ENCODE data around the gene CYP27B1. TPM values are rescaled to one million over a fixed set of nuclear protein-coding genes. Genes with fewer than 3 reads are reported as not detected.

Gene CYP27B1
- total and polyA plus RNA-seq, 10 of the 15 experiments (the other 5 are each of a cell fraction or from before 2014, with no cell fraction given): 0.10 to 2.7 (median 1.1) TPM

DNA sequence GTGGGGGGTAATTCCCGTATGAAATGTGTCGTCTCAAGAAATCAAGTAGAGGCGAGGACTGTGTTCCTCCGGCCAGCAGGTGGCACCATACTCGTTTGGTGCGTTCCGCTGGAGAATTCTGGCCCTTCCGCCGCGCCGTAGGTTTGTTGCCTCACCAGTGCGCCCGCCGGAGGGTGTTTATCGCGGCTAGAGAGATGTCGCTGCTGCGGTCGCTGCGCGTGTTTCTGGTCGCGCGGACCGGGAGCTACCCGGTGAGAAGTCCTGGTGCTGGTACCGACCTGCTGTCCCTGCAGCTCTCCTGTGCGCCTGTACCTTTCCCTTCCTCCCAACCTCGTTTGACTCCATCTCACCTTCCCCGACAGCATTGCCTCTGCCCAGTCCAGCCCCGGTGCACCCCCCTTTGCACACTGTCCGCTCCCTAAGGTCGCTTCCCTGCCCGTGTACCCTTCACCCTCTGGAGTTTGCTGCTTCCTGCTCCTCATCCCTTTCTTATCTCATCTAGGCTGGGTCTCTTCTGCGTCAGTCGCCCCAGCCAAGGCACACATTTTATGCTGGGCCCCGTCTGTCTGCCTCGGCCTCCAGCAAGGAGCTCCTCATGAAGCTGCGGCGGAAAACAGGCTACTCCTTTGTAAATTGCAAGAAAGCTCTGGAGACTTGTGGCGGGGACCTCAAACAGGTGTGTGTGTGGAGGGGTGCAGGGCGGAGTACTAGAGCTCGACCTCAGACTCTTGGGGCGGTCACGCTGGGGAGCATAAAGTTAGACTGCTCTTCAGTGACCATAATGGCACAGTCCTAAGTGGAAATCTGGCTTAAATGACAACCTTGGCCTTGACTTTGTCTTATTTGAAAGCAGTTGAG lies 16.0 kb upstream of the CYP27B1 start, which contains the start of gene TSFM (continued):
- TF ChIP-seq MLLT1 (IDR thresholded peaks at IDR 0.05) (peak; percentile 76; the same call in 1 of the 2 replicates), DPF2 (IDR thresholded peaks at IDR 0.05) (no peak), SKIL (IDR thresholded peaks at IDR 0.05; ENCODE audit: low read depth, poor library complexity, severe bottlenecking) (no peak), ZNF274 (IDR thresholded peaks at IDR 0.05; ENCODE audit: insufficient read depth, insufficient read length) (no peak), BCL3 (IDR thresholded peaks at IDR 0.05; ENCODE audit: borderline replicate concordance, insufficient read depth, low read depth, low read length, poor library complexity, severe bottlenecking) (no peak), CEBPZ (IDR thresholded peaks at IDR 0.05; ENCODE audit: low read depth, low read length) (no peak; the same call in 1 of the 2 replicates), RB1 (IDR thresholded peaks at IDR 0.05; ENCODE audit: borderline replicate concordance) (peak; percentile 80), RFX5 (IDR thresholded peaks at IDR 0.05; ENCODE audit: low read depth, low read length) (no peak), SIN3A (IDR thresholded peaks at IDR 0.05; ENCODE audit: low read depth, low read length) (peak; percentile 88)
- TF ChIP-seq, protein P1, sequence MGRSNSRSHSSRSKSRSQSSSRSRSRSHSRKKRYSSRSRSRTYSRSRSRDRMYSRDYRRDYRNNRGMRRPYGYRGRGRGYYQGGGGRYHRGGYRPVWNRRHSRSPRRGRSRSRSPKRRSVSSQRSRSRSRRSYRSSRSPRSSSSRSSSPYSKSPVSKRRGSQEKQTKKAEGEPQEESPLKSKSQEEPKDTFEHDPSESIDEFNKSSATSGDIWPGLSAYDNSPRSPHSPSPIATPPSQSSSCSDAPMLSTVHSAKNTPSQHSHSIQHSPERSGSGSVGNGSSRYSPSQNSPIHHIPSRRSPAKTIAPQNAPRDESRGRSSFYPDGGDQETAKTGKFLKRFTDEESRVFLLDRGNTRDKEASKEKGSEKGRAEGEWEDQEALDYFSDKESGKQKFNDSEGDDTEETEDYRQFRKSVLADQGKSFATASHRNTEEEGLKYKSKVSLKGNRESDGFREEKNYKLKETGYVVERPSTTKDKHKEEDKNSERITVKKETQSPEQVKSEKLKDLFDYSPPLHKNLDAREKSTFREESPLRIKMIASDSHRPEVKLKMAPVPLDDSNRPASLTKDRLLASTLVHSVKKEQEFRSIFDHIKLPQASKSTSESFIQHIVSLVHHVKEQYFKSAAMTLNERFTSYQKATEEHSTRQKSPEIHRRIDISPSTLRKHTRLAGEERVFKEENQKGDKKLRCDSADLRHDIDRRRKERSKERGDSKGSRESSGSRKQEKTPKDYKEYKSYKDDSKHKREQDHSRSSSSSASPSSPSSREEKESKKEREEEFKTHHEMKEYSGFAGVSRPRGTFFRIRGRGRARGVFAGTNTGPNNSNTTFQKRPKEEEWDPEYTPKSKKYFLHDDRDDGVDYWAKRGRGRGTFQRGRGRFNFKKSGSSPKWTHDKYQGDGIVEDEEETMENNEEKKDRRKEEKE (IDR thresholded peaks at IDR 0.05): no peak
- TF ChIP-seq, protein P2, sequence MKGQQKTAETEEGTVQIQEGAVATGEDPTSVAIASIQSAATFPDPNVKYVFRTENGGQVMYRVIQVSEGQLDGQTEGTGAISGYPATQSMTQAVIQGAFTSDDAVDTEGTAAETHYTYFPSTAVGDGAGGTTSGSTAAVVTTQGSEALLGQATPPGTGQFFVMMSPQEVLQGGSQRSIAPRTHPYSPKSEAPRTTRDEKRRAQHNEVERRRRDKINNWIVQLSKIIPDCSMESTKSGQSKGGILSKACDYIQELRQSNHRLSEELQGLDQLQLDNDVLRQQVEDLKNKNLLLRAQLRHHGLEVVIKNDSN (IDR thresholded peaks at IDR 0.05; ENCODE audit: borderline replicate concordance, extremely low read length, insufficient read depth, low read depth, low read length): no peak
- TF ChIP-seq, protein P3, sequence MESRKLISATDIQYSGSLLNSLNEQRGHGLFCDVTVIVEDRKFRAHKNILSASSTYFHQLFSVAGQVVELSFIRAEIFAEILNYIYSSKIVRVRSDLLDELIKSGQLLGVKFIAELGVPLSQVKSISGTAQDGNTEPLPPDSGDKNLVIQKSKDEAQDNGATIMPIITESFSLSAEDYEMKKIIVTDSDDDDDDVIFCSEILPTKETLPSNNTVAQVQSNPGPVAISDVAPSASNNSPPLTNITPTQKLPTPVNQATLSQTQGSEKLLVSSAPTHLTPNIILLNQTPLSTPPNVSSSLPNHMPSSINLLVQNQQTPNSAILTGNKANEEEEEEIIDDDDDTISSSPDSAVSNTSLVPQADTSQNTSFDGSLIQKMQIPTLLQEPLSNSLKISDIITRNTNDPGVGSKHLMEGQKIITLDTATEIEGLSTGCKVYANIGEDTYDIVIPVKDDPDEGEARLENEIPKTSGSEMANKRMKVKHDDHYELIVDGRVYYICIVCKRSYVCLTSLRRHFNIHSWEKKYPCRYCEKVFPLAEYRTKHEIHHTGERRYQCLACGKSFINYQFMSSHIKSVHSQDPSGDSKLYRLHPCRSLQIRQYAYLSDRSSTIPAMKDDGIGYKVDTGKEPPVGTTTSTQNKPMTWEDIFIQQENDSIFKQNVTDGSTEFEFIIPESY (IDR thresholded peaks at IDR 0.05): no peak

All from GM12878 (cell line).